T-helper 2 cell treated with Interferon-gamma antibody and Interleukin-4, amounts not matched to agents 100 ng/mL and 5 ng/mL, for 36 hours (primary cell): ENCODE measurements around the gene ST8SIA2. TPM values are rescaled to one million over a fixed set of nuclear protein-coding genes. Genes with fewer than 3 reads are reported as not detected.

Source experiments
- intact Hi-C: fragments of 100-400 bp; cut with micrococcal nuclease; formaldehyde crosslinking; loops from one replicate; pipeline ENCODE4 v1.15.1; 2023
- total RNA-seq: library from RNA; stranded (reverse); gene quantifications from 2 replicates; pipeline ENCODE4 v1.2.3, GENCODE V29; 2022

The ST8SIA2 gene
- total RNA-seq, 1 donor from 2014 or later, result not detected

DNA sequence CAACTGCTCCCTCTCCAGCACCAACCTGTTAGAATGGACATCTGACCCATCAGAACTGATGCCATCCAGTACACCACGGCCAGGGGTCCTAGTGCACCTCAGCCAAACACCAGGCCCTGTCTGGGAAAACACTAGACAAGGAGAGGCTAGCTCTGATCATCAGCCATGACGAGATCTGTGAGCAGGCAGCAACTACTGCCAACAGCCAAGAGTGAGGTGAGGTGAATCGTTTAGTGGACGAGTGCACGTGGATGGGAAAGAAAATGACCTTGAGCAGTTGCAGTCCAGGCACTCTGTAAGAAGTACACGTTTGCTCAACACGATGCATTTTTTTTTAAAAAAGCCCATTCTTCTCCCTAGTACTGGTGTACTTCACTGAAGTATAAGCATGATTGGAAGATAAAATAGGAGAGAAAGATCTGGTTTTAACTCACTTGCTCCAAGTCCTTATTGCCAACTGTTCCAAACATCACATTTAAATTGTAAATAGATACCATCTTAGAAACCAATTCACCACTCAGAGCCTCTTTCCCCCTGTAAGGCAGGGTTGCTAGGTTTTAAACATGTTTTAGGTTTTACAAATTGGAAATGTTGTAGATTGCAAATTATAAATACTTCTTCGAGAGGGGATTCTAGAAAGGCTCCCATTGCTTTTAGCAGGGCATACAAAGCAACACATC is 5.7 kb downstream of the ST8SIA2 start:
- intact Hi-C loops, result no loop called here

DNA sequence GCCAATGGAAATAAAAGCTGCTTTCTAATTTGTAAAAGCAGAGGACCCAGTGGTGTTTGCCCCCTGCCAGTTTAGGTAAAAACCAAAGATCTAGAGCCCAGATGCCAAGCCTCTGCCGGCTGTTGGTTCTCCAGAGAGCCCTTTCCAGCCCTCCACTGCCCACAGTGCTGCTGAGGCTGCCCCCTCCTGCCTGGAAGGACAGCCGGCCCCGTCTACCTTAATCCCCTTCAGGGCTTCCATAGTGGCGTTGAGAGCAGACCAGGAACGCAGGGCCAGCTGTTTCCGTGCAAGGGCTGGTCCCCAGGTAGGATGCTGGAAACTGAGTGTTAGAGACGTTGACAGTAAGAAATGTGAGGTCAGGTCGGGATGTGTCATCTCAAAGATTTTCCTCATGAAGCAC is 6.9 kb downstream of the ST8SIA2 start:
- intact Hi-C loops, result no loop called here

DNA sequence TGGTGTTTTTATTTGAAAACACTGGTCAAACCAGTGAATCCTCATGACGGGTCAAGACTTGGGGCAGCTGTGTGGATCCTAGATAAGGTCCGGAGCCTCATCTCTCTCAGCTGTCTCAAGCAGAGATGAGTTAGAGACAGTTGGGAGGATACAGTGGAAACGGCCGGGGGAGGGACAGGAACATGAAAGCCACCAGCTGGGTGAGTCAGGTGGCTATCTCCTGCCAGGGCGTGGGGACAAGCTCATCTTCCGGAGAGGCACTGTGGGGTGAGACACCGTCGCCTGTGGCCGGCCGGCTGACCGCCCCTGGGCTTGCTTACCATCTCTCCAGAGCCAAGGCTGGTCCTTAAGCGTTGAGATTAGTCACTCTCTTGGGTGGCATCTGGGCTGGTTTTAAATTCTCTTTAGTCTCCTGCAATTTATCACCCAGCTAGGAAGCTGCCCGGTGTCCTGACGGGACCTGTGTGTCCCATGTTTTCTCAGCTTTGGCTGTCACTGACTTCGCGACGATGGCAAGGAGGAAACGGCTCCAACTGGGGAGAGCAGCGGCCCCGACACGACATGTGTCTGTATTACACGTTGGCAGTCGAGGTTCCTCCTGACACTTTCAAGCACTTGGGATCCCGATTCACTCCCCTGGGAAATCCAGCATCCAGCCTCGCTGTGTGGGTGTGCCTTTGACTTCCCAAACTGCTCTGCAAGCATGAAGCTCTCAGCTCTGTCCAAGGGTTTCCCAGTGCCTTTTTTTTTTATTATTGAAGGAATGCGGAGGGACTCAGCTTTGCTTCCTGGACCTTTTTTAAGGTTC is 7.5 kb downstream of the ST8SIA2 start:
- intact Hi-C loops, result no loop called here

DNA sequence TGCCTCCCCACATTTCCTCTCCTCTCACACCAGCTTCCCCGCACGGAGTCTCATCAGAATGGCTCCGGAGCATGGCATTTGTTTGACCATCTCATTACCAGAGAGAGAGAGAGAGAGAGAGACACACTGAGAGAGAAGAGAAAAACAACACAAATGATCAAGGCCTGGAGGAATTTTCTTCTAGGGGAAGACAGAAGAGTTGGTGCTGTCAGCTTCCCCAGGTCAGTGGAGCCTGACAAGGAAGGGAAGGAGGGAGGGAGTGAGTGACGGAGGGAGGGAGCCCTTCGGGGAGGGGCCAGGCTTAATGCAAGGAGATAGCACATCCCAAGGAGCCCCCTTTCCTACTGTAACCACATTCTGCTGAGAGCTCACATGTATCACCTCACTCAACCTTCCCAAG is 9.1 kb downstream of the ST8SIA2 start:
- intact Hi-C loops, result no loop called here

DNA sequence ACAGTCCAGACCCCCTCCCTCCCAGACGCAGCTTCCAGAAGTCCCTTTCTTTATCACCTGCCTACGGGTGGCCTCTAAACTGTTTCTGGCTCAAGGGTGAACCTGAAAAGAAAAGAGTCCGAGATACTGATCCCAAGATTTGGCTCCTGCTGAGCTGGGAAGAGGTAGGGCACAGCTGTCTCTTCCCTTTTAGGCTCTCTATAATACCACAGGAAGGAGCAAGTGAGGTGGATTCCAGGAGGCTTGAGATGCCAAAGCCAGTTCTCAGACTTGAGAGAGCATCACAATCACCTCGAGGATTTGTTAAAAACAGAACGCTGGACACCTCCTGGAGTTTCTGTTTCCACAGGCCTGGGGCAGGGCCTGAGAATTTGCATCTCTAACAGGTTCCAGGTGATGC is 12.3 kb downstream of the ST8SIA2 start:
- intact Hi-C loops, result no loop called here

DNA sequence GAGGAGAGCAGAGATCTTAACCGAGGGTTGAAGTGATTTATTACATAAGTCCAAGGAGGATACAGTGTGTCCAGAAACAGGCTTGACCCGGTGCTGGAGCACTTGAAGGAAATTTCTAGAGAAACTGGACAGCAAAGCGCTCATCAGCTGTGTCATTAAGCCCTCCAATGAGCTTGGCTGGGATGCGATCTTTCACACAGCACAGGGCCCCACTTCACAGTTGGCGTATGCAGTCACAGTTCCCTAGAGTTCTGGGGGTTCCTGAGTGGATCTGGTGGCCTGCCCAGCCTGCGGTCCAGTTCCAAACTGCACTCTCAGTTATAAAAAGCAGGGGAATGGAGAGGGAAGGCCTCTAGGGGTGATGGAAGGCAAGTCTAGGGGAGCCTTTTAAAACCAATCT is 13.6 kb downstream of the ST8SIA2 start:
- intact Hi-C loops, result no loop called here

DNA sequence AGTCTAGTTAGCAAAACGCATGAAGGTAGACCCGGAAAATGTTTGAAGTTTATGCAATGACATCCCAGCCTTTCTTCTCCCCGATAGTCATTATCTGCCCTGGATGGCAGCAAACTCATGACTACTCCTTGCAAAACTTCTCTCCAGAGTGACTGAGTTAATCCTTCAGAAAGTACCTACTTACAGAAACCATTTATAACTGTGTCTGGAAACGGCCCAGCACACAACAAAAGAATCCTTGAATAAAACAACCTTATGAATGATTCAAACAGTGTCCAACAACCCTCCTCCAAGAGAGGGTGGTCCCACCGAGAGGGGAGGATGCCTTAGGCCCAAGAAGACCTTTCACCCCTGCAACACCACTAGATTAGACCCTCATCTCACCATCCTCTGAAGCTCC is 14.2 kb downstream of the ST8SIA2 start:
- intact Hi-C loops, result no loop called here

DNA sequence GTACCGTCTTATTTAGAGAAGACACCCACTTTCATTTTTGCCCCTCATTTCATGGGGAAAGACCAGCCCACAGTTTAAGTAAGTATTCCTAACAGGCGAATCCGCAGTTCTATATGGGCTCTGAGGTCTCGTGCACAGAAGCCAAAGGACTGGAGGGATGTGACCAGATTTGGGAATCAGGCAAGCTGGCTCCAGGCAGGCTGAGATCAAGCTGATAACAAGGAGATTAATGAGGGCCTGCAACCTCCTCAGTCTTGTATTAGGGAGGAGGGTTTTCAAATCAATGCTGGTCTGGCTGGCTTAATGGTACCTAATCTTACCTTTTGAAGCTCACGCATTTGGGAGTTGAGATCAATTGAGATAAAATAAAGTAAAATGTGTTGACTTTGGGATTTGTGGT is 15.3 kb downstream of the ST8SIA2 start:
- intact Hi-C loops, result no loop called here

DNA sequence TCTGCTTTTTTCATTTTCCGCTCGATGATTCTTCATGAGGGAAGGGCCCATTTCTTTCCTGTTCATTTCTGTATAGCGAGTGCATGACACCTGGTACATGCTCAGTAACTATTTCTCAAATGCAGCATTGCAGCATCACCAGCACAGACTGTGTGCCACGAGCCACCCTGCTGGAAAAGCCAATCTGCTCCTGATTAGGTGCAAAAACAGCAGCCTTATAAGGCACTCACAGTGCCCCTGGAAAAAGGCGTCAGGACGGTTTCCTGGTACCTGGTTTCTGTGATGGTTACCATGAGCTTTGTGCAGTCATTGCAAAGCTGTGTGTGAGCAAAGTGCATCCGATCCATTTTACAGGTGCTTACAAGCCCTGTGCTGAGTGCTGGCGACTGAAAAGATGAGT is 15.8 kb downstream of the ST8SIA2 start:
- intact Hi-C loops, result no loop called here

DNA sequence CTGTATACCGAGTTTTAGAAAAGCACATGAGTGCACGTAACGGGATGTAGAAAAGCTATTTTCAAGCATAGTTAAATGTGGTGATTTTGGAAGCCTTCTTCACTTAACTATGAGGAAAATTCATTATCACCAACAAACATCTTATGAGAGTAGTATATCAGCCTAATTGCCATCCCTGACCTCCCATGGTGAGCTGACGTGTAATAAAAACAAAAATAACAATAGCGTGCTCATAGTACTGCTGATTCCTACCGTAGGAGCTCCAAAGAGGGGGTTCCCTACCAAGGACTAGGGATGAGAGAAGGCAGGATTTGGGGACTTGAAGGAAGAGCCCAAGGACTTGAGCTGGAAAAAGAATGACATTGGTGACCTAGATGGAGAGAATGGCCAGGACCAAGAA is 16.9 kb downstream of the ST8SIA2 start:
- intact Hi-C loops, result no loop called here

DNA sequence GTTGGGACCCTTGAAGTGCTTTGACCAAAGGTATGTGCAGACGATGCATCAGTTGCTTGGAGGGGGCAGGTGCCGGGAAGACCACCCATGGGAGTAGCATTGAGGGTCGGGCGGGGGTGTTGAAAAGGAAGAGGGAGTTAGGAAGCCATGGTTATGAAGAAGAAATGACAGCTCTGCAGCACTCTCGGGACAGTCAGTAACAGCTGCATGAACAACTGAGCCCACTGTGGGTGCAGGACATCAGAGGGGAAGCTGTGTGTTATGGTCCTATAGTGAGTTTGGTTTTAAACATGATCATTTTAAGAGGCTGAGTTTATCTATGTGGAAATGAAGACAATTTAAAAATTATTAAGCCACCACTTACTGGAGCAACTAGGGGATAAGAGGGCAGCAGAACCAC is 17.6 kb downstream of the ST8SIA2 start:
- intact Hi-C loops, result no loop called here

DNA sequence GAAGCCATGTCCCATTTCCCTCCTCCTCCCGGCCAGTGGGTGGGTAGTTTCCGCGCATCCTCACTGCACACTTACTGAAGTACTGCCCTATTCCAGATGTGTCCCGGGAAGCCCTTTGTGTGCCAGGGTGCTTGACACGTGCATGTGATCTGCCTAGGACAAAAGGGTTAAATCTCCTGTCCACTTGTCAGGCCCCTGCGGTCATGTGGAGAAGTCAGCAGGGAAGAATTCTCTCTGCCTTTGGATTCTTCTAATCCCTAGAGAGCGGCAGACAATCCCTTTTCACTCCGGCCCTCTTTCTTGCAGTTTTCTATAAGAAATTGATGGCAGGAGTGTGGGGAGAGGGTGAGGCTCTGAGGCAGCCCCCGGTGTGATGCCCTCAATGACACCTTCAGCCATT is 19.8 kb downstream of the ST8SIA2 start:
- intact Hi-C loops, result no loop called here

DNA sequence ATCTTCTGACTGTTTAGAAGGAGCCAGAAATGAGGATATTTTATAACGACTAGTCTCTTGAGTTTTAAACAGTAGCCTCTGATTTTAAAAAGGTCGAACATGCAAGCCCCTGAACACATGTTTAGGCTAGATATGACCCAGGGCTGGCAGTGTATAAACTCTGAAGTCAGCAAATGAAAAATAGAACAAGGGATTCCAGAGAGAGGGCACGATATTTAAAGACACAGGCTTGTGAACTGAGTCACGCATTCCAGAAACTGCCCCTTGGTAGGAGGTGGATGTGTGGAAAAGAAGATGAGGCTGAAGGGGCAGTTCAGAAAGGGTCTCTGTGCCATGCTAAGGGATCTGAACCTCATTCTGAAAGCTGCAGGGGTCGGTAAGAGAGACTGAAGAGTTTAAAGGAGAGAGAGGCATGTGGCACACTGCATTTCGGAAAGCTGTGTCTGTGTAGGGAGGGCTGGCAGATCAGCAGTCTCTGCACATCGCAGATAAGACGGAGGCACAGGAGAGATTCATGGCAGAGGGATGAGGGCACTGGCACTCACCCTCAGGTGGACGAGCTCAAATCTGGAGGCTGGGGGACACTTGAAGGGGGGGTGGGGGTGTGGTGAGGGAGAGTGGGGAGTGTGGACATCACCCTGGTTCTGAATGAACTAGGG is 22.1 kb downstream of the ST8SIA2 start:
- intact Hi-C loops, result no loop called here

DNA sequence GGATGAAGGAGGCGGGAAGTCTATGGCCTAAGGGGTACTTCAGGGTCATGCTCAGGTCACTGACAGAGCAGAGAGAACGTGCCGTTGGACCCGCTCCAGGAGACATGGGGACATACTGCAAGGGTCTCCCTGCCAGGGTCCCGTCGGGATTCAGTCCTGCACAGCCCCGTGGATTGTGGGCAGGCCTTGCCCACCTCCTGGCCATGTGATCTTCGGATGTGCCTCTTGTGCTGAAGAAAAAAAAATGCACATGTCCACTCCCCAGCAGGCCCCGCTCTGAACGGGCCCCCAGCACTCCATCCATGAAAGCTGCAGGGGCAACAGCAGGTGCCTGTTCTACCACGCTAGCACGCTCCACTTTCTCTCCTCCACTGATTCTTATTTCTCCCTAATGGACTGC is 22.9 kb downstream of the ST8SIA2 start:
- intact Hi-C loops, result no loop called here

DNA sequence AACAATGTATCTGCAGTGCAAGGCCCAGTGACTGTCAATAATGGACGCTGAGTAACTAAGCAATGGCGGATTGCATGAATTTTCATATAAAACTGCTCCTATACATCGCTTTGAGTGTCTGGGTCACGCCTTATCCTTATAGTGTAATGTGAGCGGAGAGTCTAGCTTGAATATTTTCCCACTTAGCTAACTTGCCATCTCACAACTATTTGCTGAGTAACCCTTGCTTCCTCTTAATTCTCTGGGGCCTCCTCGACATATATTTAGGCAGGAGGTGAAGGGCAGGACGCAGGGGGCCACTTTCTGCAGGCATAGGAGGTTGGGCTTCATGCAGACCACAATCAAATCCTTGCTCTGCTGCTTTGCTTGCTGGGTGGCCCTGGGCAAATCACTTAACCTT is 24.0 kb downstream of the ST8SIA2 start:
- intact Hi-C loops, result no loop called here

DNA sequence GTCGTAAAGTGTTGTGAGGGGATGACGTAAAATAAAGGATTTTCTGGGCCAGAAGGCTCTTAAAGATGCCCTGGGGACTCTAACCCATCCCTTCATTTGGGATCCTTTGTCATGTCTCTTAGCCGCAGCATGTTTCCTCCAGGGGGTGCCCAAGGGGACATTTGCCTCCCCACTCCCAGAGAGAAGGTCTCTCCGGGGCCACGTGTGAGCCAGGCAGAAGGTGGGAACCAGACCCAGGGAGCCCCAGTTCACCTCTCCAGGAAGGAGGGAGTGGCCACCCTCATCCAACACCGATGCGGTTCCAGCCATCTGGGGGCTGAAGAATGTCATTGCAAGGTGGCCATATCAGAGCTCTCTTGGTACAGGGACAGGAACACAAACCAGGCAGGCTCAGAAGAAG is 25.2 kb downstream of the ST8SIA2 start:
- intact Hi-C loops, result no loop called here

DNA sequence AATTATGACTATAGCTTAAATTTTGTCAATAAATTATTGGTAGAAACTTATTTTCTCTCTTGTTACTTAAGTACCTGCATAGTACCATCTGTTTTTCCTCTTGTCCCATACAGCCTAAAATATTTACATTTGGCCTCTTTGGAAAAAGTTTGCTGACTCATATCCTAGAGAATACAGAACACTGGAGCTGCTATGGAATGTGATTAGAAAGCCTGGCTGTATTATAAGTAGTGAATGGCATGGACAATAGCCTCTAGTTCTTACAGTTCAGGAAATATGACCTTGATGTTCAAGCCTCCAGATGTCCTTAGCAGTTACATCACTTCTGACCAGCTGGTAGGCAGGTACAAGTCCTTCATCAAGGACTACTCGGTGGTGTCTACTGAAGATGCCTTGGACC is 28.3 kb downstream of the ST8SIA2 start:
- intact Hi-C loops, result no loop called here

DNA sequence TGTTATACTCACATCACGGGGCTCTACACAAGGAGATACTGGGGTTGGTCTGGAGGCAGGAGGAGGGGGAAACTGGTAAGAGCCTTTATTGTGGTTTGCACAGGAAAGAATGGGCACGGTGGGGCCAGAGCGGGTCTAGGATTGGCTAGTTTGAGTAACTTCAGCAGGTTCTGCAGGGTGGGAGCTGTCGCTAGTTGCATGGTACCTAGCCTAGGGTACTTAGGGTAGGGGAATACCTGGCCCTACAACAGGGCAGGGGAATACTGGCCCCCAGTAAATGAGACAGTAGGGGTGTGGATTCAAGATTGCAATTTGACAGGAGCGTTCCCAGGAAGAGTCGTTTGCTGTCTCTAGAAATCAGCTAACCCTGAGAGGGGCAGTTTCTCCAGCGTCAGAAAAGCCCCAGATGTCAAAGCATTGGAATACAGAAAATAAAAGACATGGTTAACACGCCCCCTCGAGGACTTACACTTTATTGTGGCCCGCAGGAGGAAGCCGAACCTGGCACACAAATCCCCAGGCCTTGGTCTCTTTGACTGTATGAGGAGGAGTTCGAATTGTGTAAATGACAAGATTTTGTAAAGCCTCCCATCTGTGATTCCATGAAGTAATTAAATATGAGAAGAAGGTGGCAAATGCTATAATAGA is 32.0 kb downstream of the ST8SIA2 start:
- intact Hi-C loops, result no loop called here

DNA sequence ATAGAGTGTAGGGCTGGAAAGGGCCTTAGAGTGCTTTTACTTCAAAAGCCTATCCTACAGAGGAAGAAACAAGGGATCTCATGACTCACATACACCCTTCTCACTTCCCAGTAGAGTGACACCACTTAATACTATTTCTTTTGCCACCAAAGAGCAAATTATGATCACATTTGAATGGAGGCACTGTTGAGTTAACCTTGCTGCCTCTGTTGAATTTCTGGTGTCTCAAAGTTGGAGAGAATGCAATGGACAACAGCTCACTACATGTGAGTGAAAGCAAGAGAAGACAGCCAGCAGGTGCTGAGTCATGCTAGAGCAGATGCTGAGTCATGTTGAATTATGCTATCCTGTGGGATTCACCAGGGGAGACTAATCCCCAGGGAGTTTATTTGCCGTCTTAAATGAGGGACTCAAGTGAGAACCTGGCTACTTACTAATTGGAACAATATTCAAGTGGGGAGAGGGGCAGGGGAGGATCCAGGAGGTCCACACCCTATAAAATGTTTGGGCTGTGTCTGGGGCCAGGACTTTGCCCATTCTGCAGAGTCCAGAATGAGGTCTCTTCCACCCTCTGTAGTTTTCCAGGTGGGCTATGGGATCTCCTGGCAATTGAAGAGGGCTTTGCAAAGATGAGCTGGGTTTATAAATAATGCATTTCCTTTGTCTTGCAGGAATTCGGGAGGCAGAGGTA is 35.8 kb downstream of the ST8SIA2 start:
- intact Hi-C loops, result no loop called here

DNA sequence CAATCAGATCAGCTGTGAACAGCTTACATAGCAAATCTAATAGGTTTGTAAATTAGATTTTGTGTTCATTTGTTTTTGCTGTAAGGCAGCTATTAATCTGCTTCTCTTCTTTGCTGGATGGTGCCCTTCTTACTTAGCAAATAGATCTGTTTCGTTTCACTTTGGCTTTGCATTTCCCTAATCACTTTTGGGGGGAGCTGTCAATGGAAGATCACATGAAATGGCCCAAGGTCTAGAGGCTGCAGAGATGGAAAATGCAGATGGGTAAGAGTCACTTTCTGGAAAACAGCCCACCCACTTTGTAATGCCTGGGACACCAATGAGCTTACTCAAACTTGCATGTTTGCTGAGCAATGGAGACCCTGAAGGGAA is 36.4 kb downstream of the ST8SIA2 start:
- intact Hi-C loops, result no loop called here

DNA sequence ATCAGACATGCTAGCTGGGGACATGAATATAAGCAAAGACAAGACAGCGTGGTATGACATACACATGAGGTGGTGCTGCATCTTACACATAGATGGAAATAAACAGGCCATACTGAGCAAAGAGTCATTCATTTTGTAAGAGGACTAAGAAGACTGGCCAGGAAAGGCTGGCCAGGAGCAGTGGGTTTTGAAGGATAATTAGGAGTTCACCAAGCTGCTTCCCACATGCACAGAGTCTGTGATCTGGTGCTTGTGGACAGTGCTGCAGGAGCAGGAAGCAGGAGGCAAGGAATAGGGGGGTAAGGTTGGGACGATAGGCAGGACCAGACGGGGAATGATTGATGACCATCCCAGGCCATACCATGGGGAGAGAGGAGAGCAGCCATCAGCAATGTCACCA is 41.5 kb downstream of the ST8SIA2 start:
- intact Hi-C loops, result no loop called here

DNA sequence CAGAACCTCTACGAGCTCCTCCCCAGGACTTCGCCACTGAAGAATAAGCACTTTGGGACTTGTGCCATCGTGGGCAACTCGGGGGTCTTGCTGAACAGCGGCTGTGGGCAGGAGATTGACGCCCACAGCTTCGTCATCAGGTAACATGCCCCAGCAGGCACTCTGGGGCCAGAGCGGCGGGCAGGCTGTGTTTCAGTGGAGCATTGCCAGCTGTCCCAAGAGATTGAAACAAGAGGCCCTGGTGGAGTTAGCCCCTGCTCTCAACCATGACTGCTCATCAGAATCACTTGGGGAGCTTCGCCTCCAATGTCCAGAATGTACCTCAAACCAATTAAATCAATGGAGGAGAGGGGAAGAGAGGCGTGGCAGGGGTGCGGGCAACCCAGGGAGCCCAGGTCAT is 44.8 kb downstream of the ST8SIA2 start:
- intact Hi-C loops, result no loop called here
